ENCODE data around the gene TIMP3. TPM values are rescaled to one million over a fixed set of nuclear protein-coding genes. Genes with fewer than 3 reads are reported as not detected.

The TIMP3 gene
- total RNA-seq, 1 experiment from 2014 or later: 0.87 TPM

- peak overlapping the region; percentile 51 to 84 (median 81); a peak in 4 of 7 replicates for H3K27ac Mint-ChIP-seq
- H4K8ac ChIP-seq (replicated peaks; ENCODE audit: insufficient read length, low read depth, low read length): no peak overlapping the region
- H3K9me3 ChIP-seq (ENCODE audit: control insufficient read depth, low read depth, low read length): no peaks in the 10 kb centered on the region
- H3K4me3 Mint-ChIP-seq: no peak overlapping the region
- no peak overlapping the region for H2BK12ac ChIP-seq (ENCODE audit: insufficient read length, low read depth, low read length)
- no peak overlapping the region for H2AK5ac ChIP-seq (ENCODE audit: insufficient read length, low read length)
- H4K91ac ChIP-seq (ENCODE audit: insufficient read length, low read depth, low read length): no peak overlapping the region
- H3K4ac ChIP-seq (ENCODE audit: low read depth, low read length): no peak overlapping the region
- no peaks in the 10 kb centered on the region for H3K79me1 ChIP-seq (ENCODE audit: insufficient read depth, low read depth, low read length, poor library complexity, severe bottlenecking)
- no peaks in the 10 kb centered on the region; the same call in 1 of the 2 replicates for H3K4me1 ChIP-seq (ENCODE audit: insufficient read depth, low read length)
- no peaks in the 10 kb centered on the region for H3K27me3 ChIP-seq (ENCODE audit: insufficient read depth, low read length)
- no peaks in the 10 kb centered on the region; the same call in 1 of the 2 replicates for H3K27me3 Mint-ChIP-seq (ENCODE audit: low read depth)
- H3K9me3 Mint-ChIP-seq: no peaks in the 10 kb centered on the region
- no peaks in the 10 kb centered on the region for H3K79me2 ChIP-seq (ENCODE audit: insufficient read depth, low read length)
- H2BK5ac ChIP-seq (ENCODE audit: insufficient read length, low read length): no peak overlapping the region
- H2AFZ ChIP-seq (ENCODE audit: low read length): no peak overlapping the region
- no peak overlapping the region for H3K56ac ChIP-seq (ENCODE audit: insufficient read length, low read depth, low read length)
- no peak overlapping the region for H3K9ac ChIP-seq (ENCODE audit: extremely low read depth, insufficient read length, low read length)
- TF ChIP-seq, protein P1, sequence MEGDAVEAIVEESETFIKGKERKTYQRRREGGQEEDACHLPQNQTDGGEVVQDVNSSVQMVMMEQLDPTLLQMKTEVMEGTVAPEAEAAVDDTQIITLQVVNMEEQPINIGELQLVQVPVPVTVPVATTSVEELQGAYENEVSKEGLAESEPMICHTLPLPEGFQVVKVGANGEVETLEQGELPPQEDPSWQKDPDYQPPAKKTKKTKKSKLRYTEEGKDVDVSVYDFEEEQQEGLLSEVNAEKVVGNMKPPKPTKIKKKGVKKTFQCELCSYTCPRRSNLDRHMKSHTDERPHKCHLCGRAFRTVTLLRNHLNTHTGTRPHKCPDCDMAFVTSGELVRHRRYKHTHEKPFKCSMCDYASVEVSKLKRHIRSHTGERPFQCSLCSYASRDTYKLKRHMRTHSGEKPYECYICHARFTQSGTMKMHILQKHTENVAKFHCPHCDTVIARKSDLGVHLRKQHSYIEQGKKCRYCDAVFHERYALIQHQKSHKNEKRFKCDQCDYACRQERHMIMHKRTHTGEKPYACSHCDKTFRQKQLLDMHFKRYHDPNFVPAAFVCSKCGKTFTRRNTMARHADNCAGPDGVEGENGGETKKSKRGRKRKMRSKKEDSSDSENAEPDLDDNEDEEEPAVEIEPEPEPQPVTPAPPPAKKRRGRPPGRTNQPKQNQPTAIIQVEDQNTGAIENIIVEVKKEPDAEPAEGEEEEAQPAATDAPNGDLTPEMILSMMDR (conservative IDR thresholded peaks at IDR 0.05): no peak
- H3K36me3 Mint-ChIP-seq (ENCODE audit: insufficient read depth in 1 of 3, low read depth in 3 of 3): peaks cover 0 to 22% (median 20%) of the 10 kb centered on the region in 3 experiments; a peak in 4 of 7 replicates
- H3K27ac ChIP-seq (ENCODE audit: insufficient read length, low read depth, low read length): no peak overlapping the region
- no CpG with 5 or more reads among the region's 12 CpGs for WGBS (ENCODE audit: extremely low coverage, insufficient read length, low lambda C conversion rate)
- H3K4me2 ChIP-seq (ENCODE audit: insufficient read depth, insufficient read length, low read length): no peak overlapping the region
- H4K20me1 ChIP-seq (ENCODE audit: control insufficient read depth, insufficient read depth, insufficient read length): no peaks in the 10 kb centered on the region
- DNase-seq: no peak
- no peak overlapping the region for H3K14ac ChIP-seq (ENCODE audit: insufficient read depth, low read length)
- no peak overlapping the region for H2BK120ac ChIP-seq (ENCODE audit: low read depth, low read length, poor library complexity, severe bottlenecking)
- H2BK20ac ChIP-seq (ENCODE audit: low read depth, low read length, poor library complexity, severe bottlenecking): no peak overlapping the region
- H3K4me1 Mint-ChIP-seq: peaks cover 26 to 53% of the 10 kb centered on the region in 2 experiments
- no peak overlapping the region for H3T11ph ChIP-seq (ENCODE audit: low read length)
- H3K23ac ChIP-seq (ENCODE audit: insufficient read length, low read depth, low read length): no peak overlapping the region
- H2BK15ac ChIP-seq (ENCODE audit: low read depth, low read length): no peak overlapping the region
- H4K5ac ChIP-seq (ENCODE audit: insufficient read length, low read depth, low read length): no peak overlapping the region
- no peak overlapping the region for H3K18ac ChIP-seq (ENCODE audit: insufficient read length, low read depth, low read length)
- H3K23me2 ChIP-seq (ENCODE audit: insufficient read length, low read depth, low read length, poor library complexity, severe bottlenecking): no peaks in the 10 kb centered on the region
These were observed 17.1 kb downstream of the TIMP3 start for GRCh38 chr22:32818446-32819115.
